HepG2 (cell line): Measurements from ENCODE around the gene LRFN2.

Source experiments
- CTCF ChIP-seq: sonication (generic); formaldehyde crosslinking; IDR thresholded peaks from 2 replicates; pipeline ENCODE4 v1.5.0; 2020; ENCODE audit warnings: mild to moderate bottlenecking, missing genetic modification reagents, moderate library complexity
- E2F1 ChIP-seq: sonication (generic); formaldehyde crosslinking; IDR thresholded peaks from 2 replicates; pipeline ENCODE4 v1.5.0; 2020; ENCODE audit warnings: missing genetic modification reagents
- JUND ChIP-seq: sonication (generic); formaldehyde crosslinking; IDR thresholded peaks from 2 replicates; pipeline ENCODE4 v1.8.0; 2022; ENCODE audit warnings: mild to moderate bottlenecking, missing genetic modification reagents
- NR2F1 ChIP-seq, 2 experiments: fragments of 450-650 bp in 1 of 2; formaldehyde crosslinking in 1 of 2; IDR thresholded peaks; 2 replicates each; pipeline versions ENCODE4 v1.5.0 to v1.6.1; 2016 to 2020; ENCODE audit warnings: mild to moderate bottlenecking in 1 of 2, missing compliant biosample characterization in 1 of 2, missing genetic modification reagents in 1 of 2, moderate library complexity in 1 of 2
- PBX3 ChIP-seq: sonication (generic); formaldehyde crosslinking; IDR thresholded peaks from 2 replicates; pipeline ENCODE4 v1.8.1; 2023; ENCODE audit warnings: missing genetic modification reagents, inconsistent platforms, borderline replicate concordance
- SUZ12 ChIP-seq: fragments of 150-350 bp; IDR thresholded peaks from 2 replicates; pipeline ENCODE4 v1.6.1; 2014; ENCODE audit warnings: low read depth, low read length
- ZNF460 ChIP-seq: sonication (generic); formaldehyde crosslinking; IDR thresholded peaks from 2 replicates; pipeline ENCODE4 v1.5.1; 2020; ENCODE audit warnings: missing genetic modification reagents, mild to moderate bottlenecking, borderline replicate concordance
- ZNF530 ChIP-seq: sonication (generic); formaldehyde crosslinking; IDR thresholded peaks from 2 replicates; pipeline ENCODE4 v1.5.0; 2020; ENCODE audit warnings: low read depth, mild to moderate bottlenecking, missing genetic modification reagents
- ZSCAN30 ChIP-seq: sonication (generic); formaldehyde crosslinking; IDR thresholded peaks from 2 replicates; pipeline ENCODE4 v1.5.0; 2020; ENCODE audit warnings: mild to moderate bottlenecking, missing genetic modification reagents

- no peak for TF ChIP-seq CTCF (CRISPR knock-in tag)
- no peak for TF ChIP-seq SUZ12
- TF ChIP-seq ZSCAN30 = no peak
- TF ChIP-seq PBX3 (CRISPR knock-in tag) = no peak
- no peak for TF ChIP-seq JUND (CRISPR knock-in tag)
- TF ChIP-seq ZNF460 (CRISPR knock-in tag) = no peak
- no peak for TF ChIP-seq E2F1
- TF ChIP-seq ZNF530 (CRISPR knock-in tag) = no peak
- no peak for TF ChIP-seq NR2F1 (CRISPR knock-in tag; IDR thresholded peaks at IDR 0.05)
Measured at GRCh38 chr6:40377173-40377806, 209.9 kb downstream of the LRFN2 start.
